Activated T-helper 9 cell treated with anti-CD3 and anti-CD28 coated beads, Interleukin-2, amount 50 U/mL, for 16 hours (primary cell): ENCODE results near the gene TSPEAR.
"Not testable (repeated sequence)": the region's sequence is repeated elsewhere in the genome, so short reads cannot be mapped to it uniquely, and the experiment has no call there.

Experiments
- DNase-seq: peaks from one replicate; pipeline ENCODE4 v3.0.0-alpha.2; 2020; ENCODE audit warnings: low read depth

TSPEAR gene

GRCh38 chr21:44515359-44516165 is 195.8 kb downstream of the TSPEAR start:
- no peak for DNase-seq

- no peak for DNase-seq
Observed at GRCh38 chr21:44514746-44515358, 196.5 kb downstream of the TSPEAR start.

- DNase-seq: no peak
Observed at GRCh38 chr21:44514218-44514520, 197.2 kb downstream of the TSPEAR start.

GRCh38 chr21:44513389-44514217 is 197.8 kb downstream of the TSPEAR start:
- no peak for DNase-seq

GRCh38 chr21:44512496-44513388 is 198.6 kb downstream of the TSPEAR start:
- no peak for DNase-seq

- no peak for DNase-seq
Observed at GRCh38 chr21:44511938-44512275, 199.5 kb downstream of the TSPEAR start.

- DNase-seq: no peak
Observed at GRCh38 chr21:44511219-44511937, 200.0 kb downstream of the TSPEAR start.

GRCh38 chr21:44510508-44511218 is 200.7 kb downstream of the TSPEAR start:
- peak; percentile 73 for DNase-seq

- no peak for DNase-seq
Observed at GRCh38 chr21:44510109-44510507, 201.3 kb downstream of the TSPEAR start.

- no peak for DNase-seq
Observed at GRCh38 chr21:44509539-44509938, 201.8 kb downstream of the TSPEAR start.

GRCh38 chr21:44508711-44509445 is 202.5 kb downstream of the TSPEAR start:
- DNase-seq: no peak

- DNase-seq: no peak
Observed at GRCh38 chr21:44508426-44508710, 203.0 kb downstream of the TSPEAR start.

GRCh38 chr21:44507673-44508425 is 203.5 kb downstream of the TSPEAR start:
- DNase-seq: no peak

- no peak for DNase-seq
Observed at GRCh38 chr21:44506279-44507255, 204.8 kb downstream of the TSPEAR start.

- DNase-seq: no peak
Observed at GRCh38 chr21:44505673-44506278, 205.6 kb downstream of the TSPEAR start.

GRCh38 chr21:44503901-44504399 is 207.4 kb downstream of the TSPEAR start:
- no peak for DNase-seq

GRCh38 chr21:44503006-44503889 is 208.1 kb downstream of the TSPEAR start:
- DNase-seq: not testable (repeated sequence)
